ENCODE measurements around the gene CYGB.

CYGB gene

DNA sequence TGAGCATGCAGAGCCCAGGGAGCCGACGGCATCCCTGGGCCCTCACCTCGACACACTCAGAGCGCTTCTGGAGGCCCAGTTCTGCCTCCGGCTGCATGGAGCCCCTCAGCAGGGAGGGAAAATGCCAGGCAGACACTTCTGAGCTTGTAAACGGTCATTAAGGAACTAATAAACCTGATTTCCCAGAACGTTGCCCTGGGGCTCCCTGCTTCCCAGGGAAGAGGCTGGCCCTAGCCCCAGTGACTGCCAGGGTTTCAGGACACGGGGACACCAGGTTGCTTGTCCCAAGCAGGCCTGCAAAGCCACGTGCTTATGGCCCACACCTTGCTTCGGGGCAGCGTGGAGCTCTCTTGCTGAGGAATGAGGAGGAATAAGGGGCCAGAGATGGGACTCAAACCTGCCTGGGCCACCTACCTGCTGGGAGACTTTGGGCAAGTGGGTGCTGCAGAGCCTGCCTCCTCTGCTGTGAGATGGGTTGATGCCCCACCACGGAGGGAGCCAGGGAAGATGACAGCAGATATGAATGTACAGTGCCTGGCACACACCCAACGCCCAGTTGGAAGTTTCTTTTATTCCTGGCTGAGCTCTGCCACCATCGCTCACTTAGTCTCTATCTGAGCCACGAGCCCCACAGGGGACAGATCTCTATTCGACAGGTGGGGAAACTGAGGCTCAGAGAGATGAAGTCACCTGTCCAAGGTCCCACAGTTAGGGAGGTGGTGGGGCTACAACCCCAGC lies 41.7 kb downstream of the CYGB start:
- FAIRE-seq (no peak), DNase-seq (ENCODE audit: insufficient read length, low spot score) (no peak)
- TF ChIP-seq, protein P1, sequence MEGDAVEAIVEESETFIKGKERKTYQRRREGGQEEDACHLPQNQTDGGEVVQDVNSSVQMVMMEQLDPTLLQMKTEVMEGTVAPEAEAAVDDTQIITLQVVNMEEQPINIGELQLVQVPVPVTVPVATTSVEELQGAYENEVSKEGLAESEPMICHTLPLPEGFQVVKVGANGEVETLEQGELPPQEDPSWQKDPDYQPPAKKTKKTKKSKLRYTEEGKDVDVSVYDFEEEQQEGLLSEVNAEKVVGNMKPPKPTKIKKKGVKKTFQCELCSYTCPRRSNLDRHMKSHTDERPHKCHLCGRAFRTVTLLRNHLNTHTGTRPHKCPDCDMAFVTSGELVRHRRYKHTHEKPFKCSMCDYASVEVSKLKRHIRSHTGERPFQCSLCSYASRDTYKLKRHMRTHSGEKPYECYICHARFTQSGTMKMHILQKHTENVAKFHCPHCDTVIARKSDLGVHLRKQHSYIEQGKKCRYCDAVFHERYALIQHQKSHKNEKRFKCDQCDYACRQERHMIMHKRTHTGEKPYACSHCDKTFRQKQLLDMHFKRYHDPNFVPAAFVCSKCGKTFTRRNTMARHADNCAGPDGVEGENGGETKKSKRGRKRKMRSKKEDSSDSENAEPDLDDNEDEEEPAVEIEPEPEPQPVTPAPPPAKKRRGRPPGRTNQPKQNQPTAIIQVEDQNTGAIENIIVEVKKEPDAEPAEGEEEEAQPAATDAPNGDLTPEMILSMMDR (IDR thresholded peaks at IDR 0.05; ENCODE audit: insufficient read depth, missing control alignments) = no peak

DNA sequence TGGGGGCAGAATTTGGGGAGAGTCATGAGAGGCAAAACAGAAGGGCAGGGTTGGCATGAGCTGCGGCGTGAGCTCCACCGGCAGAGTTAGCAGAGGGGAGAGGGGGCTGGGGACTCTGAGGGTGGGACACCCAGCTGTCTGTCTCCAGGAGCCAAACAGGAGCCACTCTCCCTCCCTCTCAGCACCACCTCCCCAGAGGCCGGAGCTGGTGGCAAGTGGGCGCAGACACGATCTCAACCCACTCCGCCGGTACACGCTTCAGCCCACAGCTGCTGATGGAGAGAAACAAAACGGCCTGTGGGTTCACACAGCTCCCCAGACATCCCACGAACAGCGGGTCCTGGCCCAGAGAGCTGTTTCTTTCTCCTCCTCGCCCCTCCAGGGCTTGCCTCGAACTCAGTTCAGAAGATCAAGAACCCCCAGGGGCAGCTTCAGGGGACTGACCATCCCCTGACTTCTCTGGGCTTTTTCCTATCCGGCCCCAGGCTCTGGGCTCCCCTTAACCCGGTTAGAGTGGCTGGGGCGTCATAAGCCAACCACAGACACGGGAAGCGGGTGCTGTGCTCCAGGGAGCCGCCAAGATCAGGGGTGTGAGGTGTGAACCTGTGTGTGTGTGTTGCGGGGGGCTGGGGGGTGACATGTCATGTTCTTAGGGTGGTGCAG lies 43.9 kb downstream of the CYGB start:
- TF ChIP-seq, protein P1 (IDR thresholded peaks at IDR 0.05; ENCODE audit: insufficient read depth, missing control alignments) = no peak
- no peak for DNase-seq (ENCODE audit: insufficient read length, low spot score)
- FAIRE-seq = no peak

DNA sequence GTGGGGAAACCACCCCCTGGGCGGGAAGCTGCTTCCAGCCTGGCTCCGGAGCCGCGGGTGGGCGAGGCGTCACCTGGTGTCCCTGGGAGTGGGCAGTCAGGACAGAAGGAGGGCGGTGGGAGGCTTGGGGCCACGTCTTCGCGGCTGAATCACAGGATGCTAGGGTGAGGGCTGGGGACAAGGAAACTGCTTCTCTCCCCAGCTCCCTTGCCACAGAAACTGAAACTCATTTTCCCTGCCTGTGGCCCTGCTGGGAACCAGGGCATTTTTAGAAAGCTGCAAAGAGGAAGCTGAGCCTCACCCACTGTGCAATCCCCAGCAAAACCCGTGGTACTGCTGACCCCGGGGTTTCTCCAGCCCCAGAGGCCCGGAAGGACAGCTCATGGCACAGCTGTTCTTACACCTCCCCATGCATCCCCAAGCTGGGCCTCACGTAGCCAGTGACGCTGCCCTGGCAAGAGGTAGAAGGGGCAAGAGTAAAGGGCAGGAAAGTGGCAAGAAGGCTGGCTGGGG lies 44.5 kb downstream of the CYGB start:
- TF ChIP-seq, protein P1 (IDR thresholded peaks at IDR 0.05; ENCODE audit: insufficient read depth, missing control alignments) = no peak
- FAIRE-seq (no peak), DNase-seq (ENCODE audit: insufficient read length, low spot score) (no peak)

DNA sequence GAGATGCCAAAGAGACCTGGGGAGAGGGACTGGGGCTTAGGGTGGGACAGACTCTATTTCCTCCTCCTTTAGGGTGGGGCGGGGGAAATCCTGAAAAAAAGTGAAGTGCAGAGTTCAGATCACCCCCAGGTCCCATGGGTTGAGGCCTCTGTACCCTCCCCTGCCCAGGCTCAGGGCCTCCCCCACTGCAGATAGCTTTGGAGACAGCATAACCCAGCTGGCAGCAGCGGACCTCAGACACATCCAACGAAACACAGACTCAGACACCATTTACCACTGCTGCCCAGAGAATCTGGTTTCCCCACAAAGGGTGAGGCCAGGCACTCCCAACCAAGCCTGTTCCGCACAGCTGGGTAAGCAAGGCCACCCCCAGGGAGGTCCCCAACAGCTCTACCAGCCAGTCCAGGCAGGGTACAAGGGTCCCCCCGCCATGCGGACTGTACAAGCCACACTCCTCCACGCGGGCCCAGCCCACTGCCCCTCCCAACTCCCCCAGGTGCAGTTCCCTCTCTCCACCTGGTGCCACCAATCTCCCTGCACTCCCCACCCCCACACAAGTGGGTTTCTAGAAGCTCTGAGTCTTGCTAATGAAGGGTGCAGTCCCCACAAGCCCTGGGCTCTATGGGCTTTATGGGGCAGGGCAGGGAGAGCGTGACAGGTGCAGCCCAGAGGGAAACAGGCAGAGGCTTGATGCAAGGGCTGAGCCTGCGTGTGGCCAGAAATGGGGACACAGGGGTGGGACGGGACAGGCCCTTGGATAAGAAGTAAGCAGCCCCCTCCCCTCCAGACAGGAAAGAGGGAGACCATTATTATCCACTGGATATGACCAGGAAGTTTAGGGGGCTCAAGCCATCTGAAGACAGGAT lies 45.2 kb downstream of the CYGB start:
- DNase-seq (ENCODE audit: insufficient read length, low spot score) (no peak), FAIRE-seq (no peak)

DNA sequence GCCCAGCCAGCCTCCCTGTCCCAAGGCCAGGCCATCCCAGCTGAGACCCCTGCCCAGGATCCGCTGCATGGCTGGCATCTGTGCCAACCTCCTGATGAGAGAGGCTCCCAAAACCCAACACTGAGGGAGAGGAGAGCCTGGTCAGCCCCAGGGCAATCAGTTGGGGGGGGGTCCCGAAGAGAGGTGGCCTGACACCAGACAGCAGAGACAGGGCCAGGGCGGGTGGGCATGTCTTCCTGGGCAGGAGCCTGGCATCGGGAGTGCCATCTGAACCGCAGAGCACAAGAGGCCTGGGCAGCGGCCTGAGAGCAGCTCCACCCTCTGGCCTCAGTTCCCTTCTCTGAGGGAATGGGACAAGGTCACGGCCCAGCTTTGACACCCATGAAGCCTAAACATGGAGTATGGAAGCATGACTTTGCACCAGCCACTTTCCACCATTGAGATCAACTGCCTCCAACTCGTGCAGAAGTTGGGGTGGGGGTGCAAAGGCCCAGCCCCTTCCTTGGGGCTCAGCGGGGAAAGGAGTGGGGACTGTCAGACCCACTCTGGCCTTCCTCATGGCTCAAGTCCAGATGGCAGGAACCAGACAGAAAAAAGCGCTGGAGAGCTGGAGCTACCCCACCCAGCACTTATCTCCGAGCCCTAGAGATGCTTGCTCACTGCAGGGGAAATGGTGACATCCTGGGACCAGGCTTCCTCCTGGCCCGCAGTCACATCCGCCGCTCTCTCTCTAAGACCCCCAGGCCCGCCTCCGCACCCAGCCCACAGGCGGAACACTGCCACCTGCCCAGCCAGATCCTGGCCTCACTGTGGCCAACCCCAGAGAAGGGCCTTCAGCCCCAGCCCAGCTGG lies 46.0 kb downstream of the CYGB start:
- no peak for DNase-seq (ENCODE audit: insufficient read length, low spot score)

More for the DNA sequence above, 45.2 kb downstream of the CYGB start:
- TF ChIP-seq, protein P1 (IDR thresholded peaks at IDR 0.05; ENCODE audit: insufficient read depth, missing control alignments) = no peak

More for the DNA sequence above, 46.0 kb downstream of the CYGB start:
- no peak for FAIRE-seq
- TF ChIP-seq, protein P1 (IDR thresholded peaks at IDR 0.05; ENCODE audit: insufficient read depth, missing control alignments) = no peak
